GM19043 (cell line): ENCODE data around the gene KCNAB2.
A peak's percentile ranks its signal among the peaks of the same experiment; 100 is the strongest.
"Not testable (repeated sequence)": the region's sequence is repeated elsewhere in the genome, so short reads cannot be mapped to it uniquely, and the experiment has no call there.

Experiments used
- ATAC-seq: cut with Tn5 transposase; IDR thresholded peaks from one replicate; pipeline ENCODE4 v1.9.1; 2021; ENCODE audit warnings: low read depth; ENCODE audit not compliant: unreplicated experiment

The KCNAB2 gene

GRCh38 chr1:6009120-6010040 lies 36.3 kb upstream of the KCNAB2 start:
- ATAC-seq: no peak

GRCh38 chr1:6010554-6010953 lies 35.1 kb upstream of the KCNAB2 start:
- no peak for ATAC-seq

DNA sequence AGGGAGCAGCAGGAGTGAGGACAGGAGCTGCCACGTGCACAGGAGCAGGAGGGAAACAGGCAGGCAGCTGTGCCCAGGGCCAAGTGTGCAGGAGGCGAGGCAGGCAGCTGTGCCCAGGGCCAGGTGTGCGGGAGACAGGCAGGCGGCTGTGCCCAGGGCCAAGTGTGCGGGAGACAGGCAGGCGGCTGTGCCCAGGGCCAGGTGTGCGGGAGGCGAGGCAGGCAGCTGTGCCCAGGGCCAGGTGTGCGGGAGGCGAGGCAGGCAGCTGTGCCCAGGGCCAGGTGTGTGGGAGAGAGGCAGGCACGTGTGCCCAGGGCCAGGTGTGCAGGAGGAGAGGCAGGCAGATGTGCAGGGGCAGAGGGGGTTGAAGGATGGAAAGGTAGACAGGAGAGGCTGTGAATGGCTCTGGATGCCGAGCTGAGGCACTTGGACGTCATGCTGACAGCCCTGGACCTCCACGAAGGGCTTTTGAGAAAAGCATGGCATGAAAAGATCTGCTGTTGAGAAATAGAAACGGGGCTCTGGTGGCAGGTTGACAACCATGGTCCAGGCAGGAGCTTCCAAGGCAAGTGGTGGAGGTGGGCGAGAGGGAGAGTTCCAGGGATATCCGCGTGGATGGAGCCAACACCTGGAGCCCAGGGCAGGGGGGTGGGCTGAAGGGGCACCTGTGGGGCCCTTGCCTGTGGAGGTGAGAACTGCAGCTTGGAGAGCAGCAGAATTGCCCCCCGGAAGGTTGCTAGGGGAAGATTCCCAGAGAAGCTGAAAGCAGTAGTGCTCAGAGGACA lies 34.3 kb upstream of the KCNAB2 start:
- ATAC-seq: no peak

GRCh38 chr1:6011946-6012258 lies 33.8 kb upstream of the KCNAB2 start:
- ATAC-seq: no peak

DNA sequence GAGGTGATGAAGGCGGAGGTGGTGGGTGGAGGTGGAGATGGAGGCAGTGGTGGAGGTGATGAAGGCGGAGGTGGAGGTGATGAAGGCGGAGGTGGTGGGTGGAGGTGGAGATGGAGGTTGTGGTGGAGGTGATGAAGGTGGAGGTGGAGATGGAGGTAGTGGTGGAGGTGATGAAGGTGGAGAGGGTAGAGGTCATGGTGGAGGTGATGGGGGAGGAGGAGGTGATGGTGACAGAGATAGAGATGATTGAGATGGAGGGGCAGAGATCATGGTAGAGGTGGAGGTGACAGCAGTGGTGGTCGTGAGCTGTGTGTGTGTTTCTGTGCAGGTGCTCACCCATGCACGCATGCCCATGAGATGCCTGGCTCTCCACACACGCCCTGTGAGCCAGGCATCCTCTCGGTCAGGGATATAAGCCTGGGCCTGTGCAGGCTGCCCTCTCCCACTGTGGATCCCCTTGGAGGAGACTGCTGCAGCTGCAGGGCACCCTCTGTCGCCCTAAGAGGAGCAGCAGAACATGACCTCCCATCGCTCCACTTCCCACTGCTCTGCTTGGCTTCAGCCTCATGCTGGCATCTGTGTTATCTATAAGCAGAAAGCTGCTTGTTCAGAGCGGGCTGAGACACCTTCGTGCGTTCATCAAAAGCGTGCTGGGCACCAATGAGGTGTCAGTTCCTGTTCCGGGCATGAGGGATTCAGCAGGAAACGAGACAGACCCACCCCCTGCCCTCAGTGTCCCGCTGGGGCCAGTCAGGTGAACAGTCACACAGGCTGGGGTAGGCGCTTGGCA lies 33.0 kb upstream of the KCNAB2 start:
- ATAC-seq: no peak

DNA sequence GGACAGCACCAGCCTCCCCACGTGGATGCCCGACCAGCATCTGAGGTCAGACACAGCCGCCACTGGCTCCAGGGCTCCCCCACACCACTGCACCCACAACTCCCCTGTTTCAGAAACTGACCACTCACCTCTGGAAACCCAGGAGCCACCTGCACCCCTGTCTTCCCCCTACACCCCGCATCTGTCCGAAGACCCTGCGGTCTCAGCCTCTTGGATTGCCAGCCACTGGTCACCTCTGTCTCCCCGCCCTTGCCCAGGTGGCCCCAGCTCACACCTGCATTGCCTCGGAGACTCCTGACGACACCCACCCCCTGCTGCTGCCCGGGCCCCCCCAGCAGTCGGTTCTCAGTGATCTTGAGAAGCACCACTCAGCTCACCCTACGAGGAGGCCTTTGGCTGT lies 32.2 kb upstream of the KCNAB2 start:
- no peak for ATAC-seq

DNA sequence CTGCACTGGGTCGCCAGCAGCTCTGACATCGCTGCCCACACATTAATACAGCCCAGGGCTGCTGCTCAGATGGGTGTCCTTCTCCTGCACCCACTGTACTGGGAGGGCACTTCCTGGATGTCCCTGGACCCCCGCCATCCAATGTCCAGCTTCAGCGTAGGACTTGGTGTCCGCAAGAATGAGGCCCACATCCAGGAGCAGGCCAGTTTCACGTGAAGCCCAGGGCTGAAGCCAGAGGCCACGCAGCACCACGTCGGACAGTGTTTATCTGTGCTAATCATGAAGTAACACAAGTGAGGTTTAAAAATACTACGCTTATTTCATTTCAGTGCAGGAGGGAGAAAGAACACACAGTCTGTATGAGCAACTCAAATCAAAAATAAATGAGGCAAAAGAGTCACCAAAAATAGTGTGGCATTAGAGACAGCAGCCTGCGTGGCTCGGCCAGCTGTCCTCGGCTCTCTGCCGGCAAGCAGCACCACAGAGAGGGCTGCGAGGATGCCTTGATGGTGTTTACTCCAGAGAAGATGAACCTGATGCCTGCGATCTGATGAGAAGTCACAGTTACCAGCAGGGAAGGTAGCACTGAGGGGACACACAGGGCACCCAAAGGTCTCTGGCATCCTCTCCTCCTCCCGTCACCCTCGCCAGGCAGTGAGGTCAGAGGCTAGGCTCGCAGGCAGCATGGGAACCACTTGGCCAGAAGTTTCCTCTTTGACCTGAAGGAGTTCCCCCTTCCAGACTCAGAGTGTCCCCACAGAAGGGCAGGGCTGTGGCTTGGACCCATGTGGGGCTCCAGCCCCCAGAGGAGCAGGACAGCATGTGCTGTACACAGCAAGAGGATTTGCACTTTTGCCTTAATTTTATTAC lies 31.3 kb upstream of the KCNAB2 start:
- ATAC-seq: no peak

DNA sequence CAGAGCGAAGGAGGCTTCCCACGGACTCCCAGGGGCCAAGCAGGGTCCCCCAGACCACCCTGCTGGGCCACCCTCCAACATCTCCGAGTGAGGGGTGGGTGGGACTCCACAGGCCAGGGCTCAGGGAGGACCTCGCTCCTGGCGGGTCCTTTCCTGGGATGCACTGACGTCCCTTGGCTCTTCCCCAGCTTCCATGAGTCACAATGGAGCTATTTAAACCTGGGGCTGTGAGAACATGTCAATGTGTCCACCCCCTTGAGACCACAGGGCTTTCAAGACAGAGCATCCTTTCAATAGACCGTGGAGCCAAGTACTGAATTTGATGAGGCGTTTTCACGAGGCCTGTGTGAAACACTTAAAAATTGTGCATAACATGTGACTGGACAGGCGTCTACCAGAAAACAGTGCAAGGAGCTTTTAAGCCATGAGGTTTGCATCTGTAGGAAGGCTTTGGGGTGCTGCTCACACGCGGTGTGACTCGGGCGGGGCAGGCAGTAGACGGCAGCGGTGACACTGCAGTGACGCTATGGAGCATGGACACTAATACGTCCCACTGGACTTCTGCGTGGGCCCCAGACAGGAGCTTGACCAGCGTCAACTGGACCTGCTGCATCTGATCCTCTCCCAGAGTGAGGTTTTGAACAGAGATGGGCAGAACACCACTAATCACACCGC lies 29.4 kb upstream of the KCNAB2 start:
- ATAC-seq: no peak

- ATAC-seq: not testable (repeated sequence)
Observed at GRCh38 chr1:6017654-6018053, 28.0 kb upstream of the KCNAB2 start.

DNA sequence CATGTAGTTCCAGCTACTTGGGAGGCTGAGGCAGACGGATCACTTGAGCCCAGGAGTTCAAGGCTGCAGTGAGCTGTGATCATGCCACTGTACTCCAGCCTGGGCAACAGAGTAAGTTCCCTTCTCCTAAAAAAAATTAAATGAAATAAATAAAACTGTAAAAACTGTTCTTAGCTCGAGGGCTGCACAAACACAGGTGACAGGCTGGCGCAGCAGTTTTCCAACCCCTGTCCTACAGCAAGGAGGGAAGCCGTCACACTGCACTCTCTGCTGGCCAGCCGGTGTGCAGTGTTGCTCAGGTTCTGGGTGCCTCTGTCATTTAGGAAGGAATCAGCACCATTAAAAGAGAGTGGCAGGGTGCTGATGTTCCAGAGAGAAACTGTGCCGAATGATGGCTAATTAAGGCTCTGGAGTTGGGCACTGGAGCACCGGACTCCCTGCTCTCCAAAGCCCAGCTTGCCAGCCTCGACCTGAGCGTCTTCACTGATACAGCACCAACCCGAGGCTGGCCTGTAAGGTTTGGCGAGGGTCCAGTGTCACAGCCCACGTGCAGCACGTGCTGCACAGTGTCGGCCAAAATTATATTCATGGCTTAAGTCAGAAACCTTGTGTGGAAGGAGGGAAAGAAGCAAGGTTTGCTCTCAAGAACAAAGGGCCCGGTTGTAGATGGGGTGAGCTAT lies 26.4 kb upstream of the KCNAB2 start:
- no peak for ATAC-seq

GRCh38 chr1:6022193-6022592 lies 23.5 kb upstream of the KCNAB2 start:
- ATAC-seq: no peak

GRCh38 chr1:6023346-6023745 lies 22.3 kb upstream of the KCNAB2 start:
- no peak for ATAC-seq

DNA sequence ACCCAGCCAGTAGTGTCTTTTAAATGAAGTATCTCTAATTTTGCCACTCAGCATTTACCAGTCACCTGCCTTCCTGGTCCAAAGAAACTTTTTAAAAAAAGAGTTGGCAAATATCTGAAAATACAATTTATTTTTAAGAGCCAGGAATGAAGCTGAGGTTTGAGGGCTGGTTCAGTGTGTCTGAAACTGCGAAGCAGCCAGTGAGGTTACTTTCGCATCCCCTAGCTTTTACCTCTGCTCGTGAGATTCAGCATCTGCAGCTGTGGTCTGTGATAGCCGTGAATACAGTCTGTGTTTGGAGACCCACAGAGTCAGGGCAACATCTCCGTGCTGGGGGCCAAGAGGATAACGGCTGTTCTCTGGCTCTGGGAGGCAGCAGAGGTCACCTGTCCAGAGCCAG lies 21.3 kb upstream of the KCNAB2 start:
- no peak for ATAC-seq

GRCh38 chr1:6025269-6026094 lies 20.2 kb upstream of the KCNAB2 start:
- ATAC-seq: no peak

GRCh38 chr1:6026095-6026809 lies 19.4 kb upstream of the KCNAB2 start:
- ATAC-seq: peak; percentile 72

- no peak for ATAC-seq
Observed at GRCh38 chr1:6027591-6027990, 18.1 kb upstream of the KCNAB2 start.

DNA sequence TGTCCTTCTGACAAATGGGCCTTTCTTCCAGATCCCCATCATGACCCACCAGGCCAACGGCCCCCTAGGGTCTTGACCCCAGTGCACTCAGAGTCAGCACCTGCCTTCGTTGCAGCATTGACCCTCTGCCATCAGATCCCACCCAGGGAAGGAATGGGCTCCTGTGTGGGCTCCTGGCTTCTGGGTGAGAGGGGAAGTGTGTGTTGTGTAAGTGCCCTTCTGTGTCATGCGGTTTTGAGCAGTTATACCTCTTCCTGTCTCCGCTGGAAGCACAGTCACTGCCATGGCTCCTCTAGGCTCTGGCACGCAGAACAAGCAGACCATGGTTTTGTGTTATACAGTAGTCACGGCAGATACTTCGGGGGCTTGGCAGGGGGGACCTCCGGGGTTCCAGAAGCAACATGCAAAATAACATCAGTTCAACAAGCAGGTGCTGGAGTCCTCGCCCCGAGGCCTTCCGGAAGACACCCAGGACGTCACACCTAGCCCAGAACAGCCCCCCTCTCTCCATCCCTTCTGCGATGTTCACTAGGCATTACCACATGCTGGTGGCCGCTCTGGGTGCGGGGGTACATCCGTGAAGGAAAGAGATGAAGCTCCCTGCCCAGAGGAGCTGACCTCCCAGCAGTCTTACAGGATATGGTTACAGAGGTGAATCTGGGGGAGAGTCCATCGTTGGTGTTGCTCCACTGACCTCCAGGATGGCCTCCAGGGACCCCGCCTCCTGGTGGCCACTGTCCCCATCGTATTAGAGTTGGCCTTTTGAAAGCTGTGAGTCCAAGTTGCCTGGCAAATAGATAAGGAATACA lies 17.4 kb upstream of the KCNAB2 start:
- no peak for ATAC-seq
